Medulla oblongata (tissue), 1 donor: ENCODE results near the gene DAB1.
A peak's percentile ranks its signal among the peaks of the same experiment; 100 is the strongest.

Experiments
- DNase-seq: peaks from one replicate; pipeline ENCODE4 v3.0.0-alpha.2; 2015; ENCODE audit errors: extremely low spot score

The DAB1 gene

GRCh38 chr1:57276918-57277317 lies 146.9 kb downstream of the DAB1 start:
- DNase-seq, result no peak

- no peak for DNase-seq
Measured at GRCh38 chr1:57272601-57273000, 151.3 kb downstream of the DAB1 start.

- no peak for DNase-seq
Measured at GRCh38 chr1:57272150-57272549, 151.7 kb downstream of the DAB1 start.

GRCh38 chr1:57270927-57271698 lies 152.7 kb downstream of the DAB1 start:
- DNase-seq, result no peak

GRCh38 chr1:57269630-57270225 lies 154.1 kb downstream of the DAB1 start:
- no peak for DNase-seq

GRCh38 chr1:57265104-57265503 lies 158.8 kb downstream of the DAB1 start:
- no peak for DNase-seq

GRCh38 chr1:57262472-57262871 lies 161.4 kb downstream of the DAB1 start:
- no peak for DNase-seq

- DNase-seq, result no peak
Measured at GRCh38 chr1:57258557-57259325, 165.1 kb downstream of the DAB1 start.

GRCh38 chr1:57255945-57256344 lies 167.9 kb downstream of the DAB1 start:
- DNase-seq, result no peak

GRCh38 chr1:57254022-57254421 lies 169.8 kb downstream of the DAB1 start:
- peak; percentile 36 for DNase-seq

GRCh38 chr1:57252597-57253294 lies 171.1 kb downstream of the DAB1 start:
- no peak for DNase-seq

- no peak for DNase-seq
Measured at GRCh38 chr1:57250021-57250420, 173.8 kb downstream of the DAB1 start.

GRCh38 chr1:57249511-57249910 lies 174.3 kb downstream of the DAB1 start:
- no peak for DNase-seq

- DNase-seq, result peak; percentile 10
Measured at GRCh38 chr1:57248830-57249229, 175.0 kb downstream of the DAB1 start.

- DNase-seq, result no peak
Measured at GRCh38 chr1:57238233-57238781, 185.6 kb downstream of the DAB1 start.

- DNase-seq, result no peak
Measured at GRCh38 chr1:57235730-57236510, 187.9 kb downstream of the DAB1 start.

- no peak for DNase-seq
Measured at GRCh38 chr1:57234459-57234858, 189.4 kb downstream of the DAB1 start.

- no peak for DNase-seq
Measured at GRCh38 chr1:57232500-57232899, 191.4 kb downstream of the DAB1 start.

GRCh38 chr1:57229998-57230397 lies 193.9 kb downstream of the DAB1 start:
- DNase-seq, result no peak

- DNase-seq, result no peak
Measured at GRCh38 chr1:57229076-57229475, 194.8 kb downstream of the DAB1 start.

GRCh38 chr1:57222801-57223200 lies 201.1 kb downstream of the DAB1 start:
- DNase-seq, result no peak
